Keratinocyte (primary cell): ENCODE measurements around the gene GRSF1. TPM values are rescaled to one million over a fixed set of nuclear protein-coding genes. Genes with fewer than 3 reads are reported as not detected.
"Not testable (repeated sequence)": the region's sequence is repeated elsewhere in the genome, so short reads cannot be mapped to it uniquely, and the experiment has no call there.

ENCODE experiments used
- DNase-seq: peaks from one replicate; pipeline ENCODE4 v3.0.0-alpha.2; 2011; ENCODE audit warnings: low read depth, missing footprints, low spot score
- FAIRE-seq: peaks from 2 replicates; lab custom pipeline; 2011; peaks lifted over from hg19 to GRCh38; lab: Jason Lieb, UNC
- H2AFZ ChIP-seq: 2 replicates; pipeline ENCODE4 v1.6.0; 2012; ENCODE audit warnings: low read length, control low read depth, inconsistent platforms; ENCODE audit not compliant: control insufficient read depth
- H3K27ac ChIP-seq: 2 replicates; pipeline ENCODE4 v1.5.1; 2011; ENCODE audit warnings: low read length; ENCODE audit not compliant: control insufficient read depth, insufficient read depth
- H3K27me3 ChIP-seq: 3 replicates; pipeline ENCODE4 v1.6.0; 2011; ENCODE audit warnings: low read length; ENCODE audit not compliant: control insufficient read depth, insufficient read depth; ENCODE audit errors: extremely low read depth
- H3K36me3 ChIP-seq, 2 experiments: 2 replicates in 1 of 2; 3 replicates in 1 of 2; pipeline ENCODE4 v1.5.1; 2011; ENCODE audit warnings: low read length in 2 of 2, mild to moderate bottlenecking in 1 of 2; ENCODE audit not compliant: control insufficient read depth in 2 of 2, insufficient read depth in 2 of 2; ENCODE audit errors: extremely low read depth in 1 of 2
- H3K4me1 ChIP-seq: 3 replicates; pipeline ENCODE4 v1.5.1; 2011; ENCODE audit warnings: low read length; ENCODE audit not compliant: control insufficient read depth, insufficient read depth; ENCODE audit errors: extremely low read depth
- H3K4me2 ChIP-seq: 3 replicates; pipeline ENCODE4 v1.6.0; 2011; ENCODE audit warnings: low read depth, low read length; ENCODE audit not compliant: control insufficient read depth, insufficient read depth; ENCODE audit errors: extremely low read depth
- H3K4me3 ChIP-seq, 3 experiments: fragments of 200-600 bp in 1 of 3; sonication (generic) in 1 of 3; 2 replicates in 2 of 3; 3 replicates in 1 of 3; pipeline ENCODE4 v1.5.1; 2011 to 2016; ENCODE audit warnings: low read length in 3 of 3, mild to moderate bottlenecking in 3 of 3, control low read depth in 2 of 3, inconsistent platforms in 1 of 3, low read depth in 1 of 3, mixed read lengths in 1 of 3, mixed run types in 1 of 3, moderate library complexity in 1 of 3; ENCODE audit not compliant: control insufficient read depth in 2 of 3, insufficient read depth in 2 of 3; ENCODE audit errors: extremely low read depth in 1 of 3
- H3K79me2 ChIP-seq: 2 replicates; pipeline ENCODE4 v1.6.0; 2012; ENCODE audit warnings: low read length; ENCODE audit not compliant: control insufficient read depth, insufficient read depth
- H3K9ac ChIP-seq: 3 replicates; pipeline ENCODE4 v1.6.0; 2011; ENCODE audit warnings: low read length; ENCODE audit not compliant: control insufficient read depth, insufficient read depth; ENCODE audit errors: extremely low read depth
- H3K9me1 ChIP-seq: 3 replicates; pipeline ENCODE4 v1.6.0; 2011; ENCODE audit warnings: low read length; ENCODE audit not compliant: control insufficient read depth, insufficient read depth; ENCODE audit errors: extremely low read depth
- H3K9me3 ChIP-seq: 2 replicates; pipeline ENCODE4 v1.5.1; 2012; ENCODE audit warnings: low read depth, low read length; ENCODE audit not compliant: control insufficient read depth
- H4K20me1 ChIP-seq: 3 replicates; pipeline ENCODE4 v1.6.0; 2011; ENCODE audit warnings: low read length; ENCODE audit not compliant: control insufficient read depth, insufficient read depth; ENCODE audit errors: extremely low read depth
- CTCF ChIP-seq, 3 experiments: IDR thresholded peaks in 1 of 3; conservative IDR thresholded peaks in 1 of 3; optimal IDR thresholded peaks in 1 of 3; 2 replicates in 2 of 3; 3 replicates in 1 of 3; pipeline versions ENCODE3 to v1.5.1; 2011; ENCODE audit warnings: low read length in 3 of 3, mild to moderate bottlenecking in 3 of 3, moderate library complexity in 2 of 3, control low read depth in 1 of 3, inconsistent platforms in 1 of 3; ENCODE audit not compliant: insufficient read depth in 2 of 3; ENCODE audit errors: extremely low read depth in 1 of 3
- EZH2 ChIP-seq: IDR thresholded peaks from one replicate; pipeline ENCODE4 v1.6.1; 2012; ENCODE audit warnings: inconsistent platforms, mild to moderate bottlenecking, low read length, moderate library complexity
- dilution Hi-C: fragments of 300-500 bp; cut with MboI; formaldehyde crosslinking; loops from one replicate; pipeline ENCODE4 v1.7.0; 2020; ENCODE audit warnings: low sequenced_read_pairs; ENCODE audit not compliant: extremely low pct_ligation_motif_present
- polyA plus RNA-seq, 5 experiments: library from polyadenylated mRNA; depleted of rRNA in 3 of 5; stranded (reverse) in 3 of 5; stranded (forward) in 1 of 5; unstranded in 1 of 5; fragments of >200 nt; gene quantifications; 1 replicate in 1 of 5; 2 replicates in 3 of 5; 3 replicates in 1 of 5; pipeline versions ENCODE4 v1.2.1 to v1.2.3, GENCODE V29; 2011 to 2012; ENCODE audit warnings: missing spikeins in 2 of 5, low read depth in 1 of 5, low replicate concordance in 1 of 5

GRSF1 gene
- polyA plus RNA-seq, 1 donor (not counting 4 experiments of a cell fraction or from before 2014, with no cell fraction given), result 121 TPM

- Histone ChIP-seq H3K9me1 (peaks cover under 1% of the 10 kb centered on the region), H3K27ac (no peak overlapping the region), H2AFZ (no peak overlapping the region), H3K4me3 (no peak overlapping the region), H3K79me2 (peaks cover 23% of the 10 kb centered on the region), H3K9ac (no peak overlapping the region), H3K27me3 (no peaks in the 10 kb centered on the region), H3K36me3 (no peaks in the 10 kb centered on the region), H3K9me3 (no peaks in the 10 kb centered on the region), H3K4me2 (no peak overlapping the region), H4K20me1 (peaks cover 7% of the 10 kb centered on the region), H3K4me1 (peaks cover 3% of the 10 kb centered on the region)
- dilution Hi-C loops, result no loop called here
- FAIRE-seq (no peak), DNase-seq (no peak)
- TF ChIP-seq CTCF (optimal IDR thresholded peaks at IDR 0.05 in 1 of 3, IDR thresholded peaks at IDR 0.05 in 1 of 3, conservative IDR thresholded peaks at IDR 0.05 in 1 of 3; ENCODE audit: extremely low read depth in 1 of 3, insufficient read depth in 2 of 3, low read length in 3 of 3), result no peak
- no peak for TF ChIP-seq EZH2
Measured at GRCh38 chr4:70841951-70842350, 2.3 kb upstream of the GRSF1 start.

GRCh38 chr4:70841211-70841610, 1.5 kb upstream of the GRSF1 start:
- Histone ChIP-seq H3K9ac (no peak overlapping the region), H3K4me1 (peaks cover 6% of the 10 kb centered on the region), H2AFZ (no peak overlapping the region), H3K79me2 (peaks cover 31% of the 10 kb centered on the region), H3K36me3 (no peaks in the 10 kb centered on the region), H3K27ac (no peak overlapping the region), H3K9me1 (peaks cover 2% of the 10 kb centered on the region), H3K27me3 (no peaks in the 10 kb centered on the region), H3K9me3 (no peaks in the 10 kb centered on the region), H3K4me3 (no peak overlapping the region), H3K4me2 (no peak overlapping the region), H4K20me1 (peaks cover 7% of the 10 kb centered on the region)
- TF ChIP-seq CTCF (optimal IDR thresholded peaks at IDR 0.05 in 1 of 3, IDR thresholded peaks at IDR 0.05 in 1 of 3, conservative IDR thresholded peaks at IDR 0.05 in 1 of 3; ENCODE audit: extremely low read depth in 1 of 3, insufficient read depth in 2 of 3, low read length in 3 of 3) (no peak), EZH2 (no peak)
- FAIRE-seq (no peak), DNase-seq (no peak)
- dilution Hi-C loops, result no loop called here

- H2AFZ ChIP-seq, dilution Hi-C loops, DNase-seq, H3K9me1 ChIP-seq, H4K20me1 ChIP-seq, H3K27ac ChIP-seq, H3K4me2 ChIP-seq, FAIRE-seq, H3K4me3 ChIP-seq, H3K36me3 ChIP-seq, H3K9ac ChIP-seq, H3K27me3 ChIP-seq, H3K9me3 ChIP-seq, H3K4me1 ChIP-seq: not testable (repeated sequence)
- H3K79me2 ChIP-seq, result peaks cover 36% of the 10 kb centered on the region
Measured at GRCh38 chr4:70840631-70841030, 941 bp upstream of the GRSF1 start.

GRCh38 chr4:70840137-70840536, 447 bp upstream of the GRSF1 start:
- H3K4me2 ChIP-seq, dilution Hi-C loops, H2AFZ ChIP-seq, H3K27ac ChIP-seq, H3K9me3 ChIP-seq, H3K4me1 ChIP-seq, H3K9ac ChIP-seq, H3K27me3 ChIP-seq, H3K9me1 ChIP-seq, FAIRE-seq, H3K4me3 ChIP-seq, H3K36me3 ChIP-seq: not testable (repeated sequence)
- H4K20me1 ChIP-seq, result peaks cover 11% of the 10 kb centered on the region
- peaks cover 39% of the 10 kb centered on the region for H3K79me2 ChIP-seq
- DNase-seq, result peak; percentile 38
